Activated naive CD8-positive, alpha-beta T cell treated with anti-CD3 and anti-CD28 coated beads, Interleukin-2, amount 50 U/mL, for 24 hours (primary cell): Measurements from ENCODE around the gene IFT20.
"Not testable (repeated sequence)": the region's sequence is repeated elsewhere in the genome, so short reads cannot be mapped to it uniquely, and the experiment has no call there.

Source experiments
- ATAC-seq: fragments of 150-1000 bp; cut with Tn5 transposase; one replicate; pipeline ENCODE4 v1.10.0; 2021
- DNase-seq: peaks from one replicate; pipeline ENCODE4 v3.0.0; 2021
- H3K27ac Mint-ChIP-seq: one replicate; pipeline ENCODE4 v1.8.0; 2021; ENCODE audit warnings: mild to moderate bottlenecking, mixed read lengths
- H3K27me3 Mint-ChIP-seq: one replicate; pipeline ENCODE4 v1.8.0; 2021; ENCODE audit warnings: mixed read lengths
- H3K36me3 Mint-ChIP-seq: one replicate; pipeline ENCODE4 v1.8.0; 2021; ENCODE audit warnings: low read depth, mixed read lengths
- H3K4me1 Mint-ChIP-seq: one replicate; pipeline ENCODE4 v1.8.0; 2021; ENCODE audit warnings: mixed read lengths
- H3K4me3 Mint-ChIP-seq: one replicate; pipeline ENCODE4 v1.8.0; 2021; ENCODE audit warnings: mild to moderate bottlenecking, moderate library complexity, mixed read lengths
- H3K9me3 Mint-ChIP-seq: one replicate; pipeline ENCODE4 v1.8.0; 2021; ENCODE audit warnings: mixed read lengths

The IFT20 gene

DNA sequence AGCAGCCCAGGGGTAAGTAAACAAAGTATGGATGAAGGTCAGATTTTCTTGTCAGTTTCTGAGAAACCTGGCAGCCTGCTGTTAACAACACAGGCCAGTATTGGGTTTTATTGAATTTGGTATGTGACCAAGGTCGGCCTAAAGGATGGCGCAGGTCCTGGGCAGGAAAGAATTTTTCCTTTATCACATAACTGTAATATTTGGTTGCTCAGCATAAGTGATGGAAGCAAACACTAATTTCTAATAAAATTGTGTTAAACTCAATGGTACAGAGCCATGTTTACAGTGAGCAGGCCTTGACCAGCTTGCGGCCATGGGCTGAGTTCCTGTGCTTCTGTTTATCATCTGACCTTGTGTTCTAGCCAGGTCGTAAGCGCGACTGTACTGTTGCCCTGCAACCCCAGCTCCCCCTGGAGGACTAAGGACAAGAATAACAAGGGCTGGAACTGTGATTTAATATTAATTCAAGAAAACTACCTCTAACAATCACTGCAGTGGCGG lies 11.5 kb upstream of the IFT20 start:
- H3K27ac Mint-ChIP-seq, result no peak overlapping the region
- no peak for DNase-seq
- H3K4me3 Mint-ChIP-seq, result no peak overlapping the region
- H3K4me1 Mint-ChIP-seq, result no peaks in the 10 kb centered on the region
- H3K27me3 Mint-ChIP-seq, result no peaks in the 10 kb centered on the region
- peaks cover 38% of the 10 kb centered on the region for H3K36me3 Mint-ChIP-seq
- no peaks in the 10 kb centered on the region for H3K9me3 Mint-ChIP-seq
- no peak for ATAC-seq

DNA sequence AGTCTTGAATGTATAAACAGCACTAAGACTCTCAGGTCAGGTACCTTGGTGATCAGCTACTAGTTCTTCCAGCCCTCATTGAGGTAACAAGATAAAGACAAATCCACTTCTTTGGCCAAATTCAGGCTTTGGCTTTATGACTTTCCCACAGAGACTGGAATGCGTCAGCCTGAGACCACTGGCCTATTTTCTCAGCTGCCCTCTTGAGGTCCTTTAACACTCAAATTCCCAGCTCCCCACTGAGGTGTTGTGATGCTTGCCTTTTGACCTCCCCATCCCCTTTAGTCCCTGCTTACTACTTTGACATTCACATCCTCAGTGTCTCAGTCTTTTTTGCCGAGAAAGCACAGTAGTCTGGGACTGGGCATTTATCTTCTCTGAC lies 10.9 kb upstream of the IFT20 start:
- Mint-ChIP-seq H3K9me3 (no peaks in the 10 kb centered on the region), H3K4me1 (no peaks in the 10 kb centered on the region), H3K27me3 (no peaks in the 10 kb centered on the region), H3K4me3 (no peak overlapping the region), H3K27ac (no peak overlapping the region), H3K36me3 (peaks cover 37% of the 10 kb centered on the region)
- ATAC-seq (no peak), DNase-seq (no peak)

DNA sequence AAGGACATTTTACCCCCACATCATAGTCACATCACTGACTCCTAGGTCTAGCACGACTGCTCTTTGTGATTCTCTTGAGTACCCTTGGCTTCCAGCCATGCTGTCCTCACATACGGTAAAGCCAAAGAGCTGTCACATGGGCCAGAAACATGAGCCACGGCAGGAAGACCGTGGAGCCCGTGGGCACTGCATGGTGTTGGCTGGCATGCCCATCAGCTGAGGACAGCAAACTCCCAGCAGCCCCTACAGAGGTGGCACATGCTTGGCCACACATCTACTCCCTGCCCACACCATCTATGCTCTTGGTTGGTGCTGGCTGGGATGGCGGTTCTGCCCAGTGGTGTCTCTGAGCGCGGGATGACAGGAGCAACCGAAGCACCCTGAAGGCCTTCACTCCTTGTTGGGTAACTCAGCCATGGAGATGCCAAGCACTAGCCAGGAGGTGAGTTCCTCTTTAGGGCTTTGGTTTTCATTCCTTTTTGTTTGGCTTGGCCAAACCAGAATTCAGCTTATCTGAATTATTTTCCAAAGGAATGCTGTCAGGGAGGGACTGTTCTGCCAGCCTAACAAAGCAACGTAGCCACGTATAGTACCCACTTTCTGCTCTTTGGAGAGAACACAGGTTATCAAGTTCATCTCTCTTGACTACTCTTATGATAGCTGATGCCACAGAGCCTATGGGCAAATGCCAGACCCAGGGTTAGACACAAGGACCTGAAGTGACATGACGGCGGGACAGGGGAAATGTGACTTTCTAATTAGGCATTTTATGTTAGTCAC lies 10.3 kb upstream of the IFT20 start:
- H3K27ac Mint-ChIP-seq, result no peak overlapping the region
- no peak for DNase-seq
- no peaks in the 10 kb centered on the region for H3K27me3 Mint-ChIP-seq

DNA sequence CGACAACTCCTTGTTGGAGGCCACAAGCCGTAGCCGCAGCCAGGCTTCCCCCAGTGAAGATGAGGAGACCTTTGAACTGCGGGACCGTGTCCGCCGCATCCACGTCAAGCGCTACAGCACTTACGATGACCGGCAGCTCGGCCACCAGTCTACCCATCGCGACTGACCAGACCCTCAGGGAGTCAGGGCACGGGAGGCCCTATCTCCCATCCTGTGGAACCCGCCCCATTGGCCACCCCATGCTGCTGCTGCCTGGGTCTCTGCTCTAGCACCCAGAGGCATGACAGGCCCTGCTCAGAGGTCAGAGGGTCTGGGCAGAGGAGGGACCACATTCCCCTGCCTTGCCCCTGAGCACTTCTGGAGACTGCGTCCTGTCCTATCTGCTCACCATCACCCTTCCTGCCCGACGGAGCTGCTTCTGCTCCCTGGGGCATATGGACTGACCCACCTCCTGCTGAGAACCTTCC lies 9.2 kb upstream of the IFT20 start:
- no peaks in the 10 kb centered on the region for H3K9me3 Mint-ChIP-seq
- ATAC-seq, result no peak
- no peaks in the 10 kb centered on the region for H3K4me1 Mint-ChIP-seq
- peaks cover 35% of the 10 kb centered on the region for H3K36me3 Mint-ChIP-seq
- no peaks in the 10 kb centered on the region for H3K27me3 Mint-ChIP-seq
- no peak overlapping the region for H3K4me3 Mint-ChIP-seq
- no peak for DNase-seq
- H3K27ac Mint-ChIP-seq, result no peak overlapping the region

More for the DNA sequence above, 10.3 kb upstream of the IFT20 start:
- Mint-ChIP-seq H3K4me3 (no peak overlapping the region), H3K9me3 (no peaks in the 10 kb centered on the region), H3K4me1 (no peaks in the 10 kb centered on the region), H3K36me3 (peaks cover 37% of the 10 kb centered on the region)
- ATAC-seq, result no peak

DNA sequence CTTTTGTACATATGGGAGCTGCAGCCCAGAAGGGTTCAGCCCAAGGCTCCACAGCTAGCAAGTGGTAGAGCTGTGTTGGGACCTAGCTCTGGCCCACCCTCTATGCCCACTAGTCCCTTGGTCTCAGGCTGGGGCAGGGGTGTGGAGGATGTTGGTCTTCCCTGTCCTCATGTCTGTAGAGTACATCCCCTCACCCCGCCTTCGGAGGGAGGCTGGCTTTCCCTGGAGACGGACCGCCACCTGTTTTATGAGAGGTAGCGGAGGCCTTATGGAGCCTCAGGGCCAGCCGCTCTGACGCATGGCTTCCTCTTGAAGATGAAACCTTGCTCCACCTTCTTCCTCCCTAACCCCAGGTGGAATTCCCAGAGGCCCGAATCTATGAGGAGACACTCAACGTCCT lies 8.7 kb upstream of the IFT20 start:
- no peak overlapping the region for H3K4me3 Mint-ChIP-seq
- DNase-seq, result no peak
- peaks cover 35% of the 10 kb centered on the region for H3K36me3 Mint-ChIP-seq
- H3K4me1 Mint-ChIP-seq, result no peaks in the 10 kb centered on the region
- H3K27ac Mint-ChIP-seq, result no peak overlapping the region
- ATAC-seq, result peak; percentile 6
- H3K27me3 Mint-ChIP-seq, result no peaks in the 10 kb centered on the region
- H3K9me3 Mint-ChIP-seq, result no peaks in the 10 kb centered on the region

DNA sequence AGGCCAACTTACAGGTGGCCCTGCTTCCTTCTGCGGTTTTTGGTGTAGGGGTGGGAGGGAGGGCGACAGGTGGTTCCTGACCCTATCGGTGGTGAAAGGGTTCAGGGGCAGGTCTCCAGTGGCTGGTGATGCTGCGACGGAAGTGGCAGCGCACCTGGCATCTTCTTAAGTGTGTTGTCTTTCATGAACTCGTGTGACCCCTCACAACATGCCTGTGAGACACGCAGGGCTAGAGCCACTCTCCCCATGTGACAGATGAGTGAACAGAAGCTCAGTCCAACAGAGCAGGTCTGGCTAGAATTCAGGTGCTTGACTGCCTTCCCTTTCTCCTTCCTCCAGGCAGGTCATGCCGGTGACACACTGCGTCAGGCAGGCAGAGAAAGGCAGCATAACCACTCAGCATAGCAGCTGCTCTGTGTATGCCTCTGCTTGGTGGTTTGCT lies 8.2 kb upstream of the IFT20 start:
- Mint-ChIP-seq H3K27me3 (no peaks in the 10 kb centered on the region), H3K36me3 (peaks cover 31% of the 10 kb centered on the region), H3K27ac (no peak overlapping the region), H3K4me1 (no peaks in the 10 kb centered on the region), H3K4me3 (no peak overlapping the region), H3K9me3 (no peaks in the 10 kb centered on the region)
- ATAC-seq, result no peak
- DNase-seq, result no peak

GRCh38 chr17:28342313-28342712 lies 7.0 kb upstream of the IFT20 start:
- DNase-seq, result no peak
- ATAC-seq, result no peak
- peaks cover 7% of the 10 kb centered on the region for H3K4me1 Mint-ChIP-seq
- no peaks in the 10 kb centered on the region for H3K27me3 Mint-ChIP-seq
- no peak overlapping the region for H3K27ac Mint-ChIP-seq
- no peaks in the 10 kb centered on the region for H3K9me3 Mint-ChIP-seq
- H3K36me3 Mint-ChIP-seq, result peaks cover 22% of the 10 kb centered on the region
- H3K4me3 Mint-ChIP-seq, result no peak overlapping the region

DNA sequence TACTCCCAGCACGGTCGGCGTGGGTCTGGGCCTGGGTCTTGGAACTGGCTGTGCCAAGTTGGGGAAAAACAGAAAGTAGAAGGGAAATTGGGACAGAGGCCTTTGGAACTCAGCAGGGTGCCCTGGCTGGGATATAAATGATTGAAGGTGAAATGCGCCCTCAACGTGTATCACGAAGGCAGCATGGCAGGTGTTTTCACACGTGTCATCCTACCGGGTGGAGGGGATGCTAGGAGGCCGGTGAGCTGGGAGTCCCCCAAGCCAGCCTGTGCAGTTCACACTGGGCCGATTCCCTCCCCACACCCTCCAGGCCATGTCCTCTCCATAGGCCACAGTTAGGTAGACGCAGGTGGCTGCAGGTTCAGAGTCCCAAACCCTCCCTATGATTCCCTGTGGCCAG lies 6.2 kb upstream of the IFT20 start:
- H3K4me1 Mint-ChIP-seq, result peaks cover 15% of the 10 kb centered on the region
- H3K27me3 Mint-ChIP-seq, result no peaks in the 10 kb centered on the region
- no peak overlapping the region for H3K27ac Mint-ChIP-seq
- no peaks in the 10 kb centered on the region for H3K9me3 Mint-ChIP-seq
- H3K4me3 Mint-ChIP-seq, result no peak overlapping the region
- no peak for DNase-seq
- H3K36me3 Mint-ChIP-seq, result peaks cover 21% of the 10 kb centered on the region
- ATAC-seq, result no peak

- DNase-seq, result no peak
- H3K27ac Mint-ChIP-seq, result no peak overlapping the region
- no peak overlapping the region for H3K4me3 Mint-ChIP-seq
- H3K4me1 Mint-ChIP-seq, result peaks cover 20% of the 10 kb centered on the region
- H3K36me3 Mint-ChIP-seq, result peaks cover 15% of the 10 kb centered on the region
- H3K27me3 Mint-ChIP-seq, result no peaks in the 10 kb centered on the region
- H3K9me3 Mint-ChIP-seq, result no peaks in the 10 kb centered on the region
- ATAC-seq, result no peak
Observed at GRCh38 chr17:28340374-28340773, 5.1 kb upstream of the IFT20 start.

- H3K4me3 Mint-ChIP-seq, result no peak overlapping the region
- no peak for DNase-seq
- H3K4me1 Mint-ChIP-seq, result peaks cover 25% of the 10 kb centered on the region
- no peaks in the 10 kb centered on the region for H3K27me3 Mint-ChIP-seq
- no peaks in the 10 kb centered on the region for H3K9me3 Mint-ChIP-seq
- no peak for ATAC-seq
- H3K27ac Mint-ChIP-seq, result no peak overlapping the region
- peaks cover 15% of the 10 kb centered on the region for H3K36me3 Mint-ChIP-seq
Observed at GRCh38 chr17:28339431-28339830, 4.2 kb upstream of the IFT20 start.

- not testable (repeated sequence) for H3K4me3 Mint-ChIP-seq, H3K27ac Mint-ChIP-seq, H3K27me3 Mint-ChIP-seq, ATAC-seq, DNase-seq, H3K9me3 Mint-ChIP-seq
- peaks cover 31% of the 10 kb centered on the region for H3K4me1 Mint-ChIP-seq
- peaks cover 10% of the 10 kb centered on the region for H3K36me3 Mint-ChIP-seq
Observed at GRCh38 chr17:28338769-28339212, 3.5 kb upstream of the IFT20 start.

GRCh38 chr17:28338056-28338768 lies 2.9 kb upstream of the IFT20 start:
- Mint-ChIP-seq H3K4me3 (no peak overlapping the region), H3K4me1 (peaks cover 35% of the 10 kb centered on the region), H3K27me3 (no peaks in the 10 kb centered on the region), H3K36me3 (peaks cover 8% of the 10 kb centered on the region), H3K27ac (no peak overlapping the region), H3K9me3 (no peaks in the 10 kb centered on the region)
- DNase-seq (no peak), ATAC-seq (no peak)

DNA sequence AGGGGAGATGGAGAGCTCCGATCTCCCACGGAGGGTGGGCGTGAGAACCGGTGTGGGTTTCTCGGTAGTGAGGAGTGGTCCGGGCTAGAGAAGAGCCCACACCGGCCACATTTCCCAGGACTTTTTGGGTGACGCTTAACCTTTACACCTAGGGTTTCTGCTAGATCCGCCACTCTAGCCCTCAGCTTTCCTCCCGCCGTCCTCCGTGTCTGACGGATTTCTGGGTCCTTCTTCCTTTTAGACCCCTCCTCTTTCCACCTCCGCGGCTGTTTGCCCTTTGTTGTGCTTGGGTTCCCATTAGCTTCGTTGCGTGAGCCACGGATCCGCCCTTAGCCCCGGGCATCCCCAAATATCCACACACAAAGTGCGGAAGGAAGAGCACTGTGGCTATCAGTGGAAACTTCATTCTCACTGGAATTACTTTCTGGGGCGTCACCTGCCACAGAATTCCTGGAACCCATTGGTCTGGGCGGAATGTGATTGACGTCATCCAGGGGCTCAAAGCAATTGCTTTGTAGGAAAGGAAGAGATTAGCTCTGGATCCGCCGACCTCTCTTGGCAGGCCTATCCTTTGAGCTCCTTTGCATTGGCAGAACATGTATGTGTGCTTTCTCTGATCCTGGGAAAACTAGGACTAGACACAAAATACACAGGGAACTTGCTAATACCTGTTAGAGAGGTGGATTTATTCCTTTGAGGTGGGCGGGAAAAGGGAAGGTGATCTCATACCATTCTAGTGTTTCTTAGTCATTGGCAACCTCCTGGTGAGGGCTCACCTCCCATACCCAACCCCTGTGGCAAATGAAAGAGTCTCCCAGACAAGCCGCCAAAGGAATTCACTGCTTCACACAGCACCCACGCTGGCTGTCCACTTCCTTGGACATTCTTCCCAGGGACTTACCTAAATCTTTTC lies 943 bp upstream of the IFT20 start:
- peak overlapping the region; percentile 78 for H3K27ac Mint-ChIP-seq
- ATAC-seq, result no peak
- peak overlapping the region; percentile 92 for H3K4me3 Mint-ChIP-seq
- no peaks in the 10 kb centered on the region for H3K27me3 Mint-ChIP-seq
- H3K9me3 Mint-ChIP-seq, result no peaks in the 10 kb centered on the region
- peaks cover 7% of the 10 kb centered on the region for H3K36me3 Mint-ChIP-seq
- H3K4me1 Mint-ChIP-seq, result peaks cover 35% of the 10 kb centered on the region
- peak; percentile 45 for DNase-seq

GRCh38 chr17:28334666-28335200 lies 539 bp downstream of the IFT20 start:
- peaks cover 3% of the 10 kb centered on the region for H3K36me3 Mint-ChIP-seq
- H3K9me3 Mint-ChIP-seq, result no peaks in the 10 kb centered on the region
- peak overlapping the region; percentile 92 for H3K4me3 Mint-ChIP-seq
- DNase-seq (no peak), ATAC-seq (no peak)
- H3K27me3 Mint-ChIP-seq, result no peaks in the 10 kb centered on the region
- H3K27ac Mint-ChIP-seq, result peak overlapping the region; percentile 78
- peaks cover 35% of the 10 kb centered on the region for H3K4me1 Mint-ChIP-seq
